NCI-H446 treated with DMSO at 0.1 percent for 48 hours (cell line): ENCODE results near the gene RGS14.
"Not testable (repeated sequence)": the region's sequence is repeated elsewhere in the genome, so short reads cannot be mapped to it uniquely, and the experiment has no call there.

Source experiments
- DNase-seq: peaks from one replicate; lab custom pipeline; 2025; lab: John Stamatoyannopoulos, UW

Gene RGS14

DNA sequence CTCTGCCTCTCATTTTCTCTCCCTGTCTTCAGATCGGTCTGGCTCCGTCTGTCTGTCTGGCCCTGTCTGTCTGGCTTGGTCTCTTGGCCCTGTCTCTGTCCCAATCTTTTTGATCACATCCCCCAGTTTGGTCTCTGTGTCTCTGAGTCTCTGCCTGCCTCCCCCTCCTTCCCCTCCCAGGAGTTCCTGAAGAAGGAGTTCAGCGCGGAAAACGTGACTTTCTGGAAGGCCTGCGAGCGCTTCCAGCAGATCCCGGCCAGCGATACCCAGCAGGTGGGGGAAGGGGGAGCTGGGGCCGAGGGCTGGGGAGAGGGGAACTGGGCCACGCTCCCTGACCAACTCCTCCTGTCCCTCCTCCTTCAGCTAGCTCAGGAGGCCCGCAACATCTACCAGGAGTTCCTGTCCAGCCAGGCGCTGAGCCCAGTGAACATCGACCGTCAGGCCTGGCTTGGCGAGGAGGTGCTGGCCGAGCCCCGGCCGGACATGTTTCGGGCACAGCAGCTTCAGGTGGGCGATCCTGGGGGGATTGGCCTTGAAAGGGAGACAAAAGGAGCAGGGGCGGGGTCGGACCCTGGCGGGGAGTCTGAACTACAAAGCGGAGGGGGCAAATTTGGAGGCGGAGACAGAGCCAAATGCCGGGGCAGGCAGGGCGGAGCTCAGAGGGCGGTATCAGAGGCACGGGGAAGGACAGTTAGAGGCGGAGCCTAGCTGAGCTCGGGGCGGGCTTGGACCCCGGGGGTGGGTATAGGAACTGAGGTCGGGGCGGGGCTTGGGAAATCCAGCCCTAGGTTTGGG lies 9.0 kb downstream of the RGS14 start:
- DNase-seq: no peak

DNA sequence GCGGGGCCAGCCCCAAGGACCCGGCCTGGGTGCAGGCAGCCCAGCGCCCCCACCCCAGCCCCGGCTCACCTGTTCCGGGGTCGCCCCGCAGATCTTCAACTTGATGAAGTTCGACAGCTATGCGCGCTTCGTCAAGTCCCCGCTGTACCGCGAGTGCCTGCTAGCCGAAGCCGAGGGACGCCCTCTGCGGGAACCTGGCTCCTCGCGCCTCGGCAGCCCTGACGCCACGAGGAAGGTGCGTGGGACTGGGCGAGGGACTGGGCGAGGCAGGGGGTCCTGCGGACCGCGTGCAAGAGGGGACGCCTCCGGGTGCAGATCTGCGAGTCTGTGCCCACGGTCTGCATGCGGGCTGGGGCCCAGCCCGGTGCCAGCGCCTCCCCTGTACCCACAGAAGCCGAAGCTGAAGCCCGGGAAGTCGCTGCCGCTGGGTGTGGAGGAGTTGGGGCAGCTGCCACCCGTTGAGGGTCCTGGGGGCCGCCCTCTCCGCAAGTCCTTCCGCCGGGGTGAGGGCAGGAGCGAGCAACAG lies 9.7 kb downstream of the RGS14 start:
- DNase-seq: no peak

DNA sequence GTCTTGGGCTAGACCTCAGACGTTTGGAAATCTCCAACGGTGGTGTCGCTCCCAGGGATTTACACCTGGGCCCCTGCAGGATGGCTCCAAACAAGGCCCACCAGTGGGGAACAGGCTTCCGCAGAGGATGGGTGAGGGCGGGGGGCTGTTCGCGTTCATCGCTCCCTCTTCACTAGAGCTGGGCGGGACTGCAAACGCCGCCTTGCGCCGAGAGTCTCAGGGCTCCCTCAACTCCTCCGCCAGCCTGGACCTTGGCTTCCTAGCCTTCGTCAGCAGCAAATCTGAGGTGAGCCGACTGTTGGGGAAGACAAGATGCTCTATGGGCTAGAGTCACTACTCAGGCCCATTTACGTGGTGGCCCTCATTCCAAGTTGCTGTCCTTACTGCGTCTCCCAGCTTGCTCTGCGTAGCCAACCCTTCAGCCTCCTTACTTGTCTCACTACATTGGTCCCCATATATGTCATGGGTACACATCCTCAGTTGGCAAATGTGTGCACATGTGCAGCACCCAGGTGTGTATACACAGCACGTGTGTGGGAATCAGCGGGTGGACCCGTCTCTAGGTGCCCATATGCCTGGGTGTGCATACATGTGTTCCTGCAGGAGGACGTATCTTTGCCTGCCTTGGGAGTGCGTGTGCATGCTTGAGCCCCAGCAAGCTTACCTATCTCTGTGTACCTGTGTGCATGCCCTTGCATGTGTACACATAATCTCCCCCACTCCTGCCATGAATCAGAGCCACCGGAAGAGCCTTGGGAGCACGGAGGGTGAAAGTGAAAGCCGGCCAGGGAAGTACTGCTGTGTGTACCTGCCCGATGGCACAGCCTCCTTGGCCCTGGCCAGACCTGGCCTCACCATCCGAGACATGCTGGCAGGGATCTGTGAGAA lies 10.5 kb downstream of the RGS14 start:
- no peak for DNase-seq

DNA sequence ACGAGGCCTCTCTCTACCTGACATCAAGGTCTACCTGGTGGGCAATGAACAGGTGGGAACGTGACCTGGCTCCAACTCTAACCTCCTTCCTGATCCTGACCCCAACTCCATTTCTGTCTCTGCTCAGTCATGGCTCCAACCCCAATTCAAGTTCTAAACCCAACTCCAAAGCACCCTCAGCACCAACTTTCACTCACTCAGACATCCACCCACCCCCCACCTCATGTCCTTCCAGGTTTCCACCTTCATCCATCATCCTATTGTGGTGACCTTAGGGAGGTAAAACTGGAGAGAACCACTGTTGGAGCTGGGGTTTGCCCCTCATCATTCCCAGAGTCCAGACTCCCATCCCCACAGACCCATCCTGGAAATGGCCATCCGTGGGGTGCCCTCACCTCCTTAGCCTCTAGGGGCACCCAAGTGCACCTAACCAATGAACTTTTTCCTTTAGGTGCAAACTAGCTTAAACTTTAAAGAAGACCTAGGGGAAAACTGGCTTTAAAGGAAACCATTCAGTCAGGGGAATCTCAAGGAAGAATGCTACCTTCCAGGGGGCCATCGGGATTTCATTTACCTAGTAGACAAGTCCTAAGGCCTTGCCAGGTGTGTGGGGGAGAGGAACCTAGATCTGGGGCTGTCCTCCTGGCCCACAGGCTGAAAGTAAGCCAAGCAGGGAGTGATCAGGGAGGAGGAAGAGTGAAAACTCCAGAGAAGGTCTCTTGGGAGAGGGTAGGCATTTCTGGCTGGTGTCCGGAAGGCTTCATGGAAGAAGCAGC lies 11.3 kb downstream of the RGS14 start:
- DNase-seq: no peak

DNA sequence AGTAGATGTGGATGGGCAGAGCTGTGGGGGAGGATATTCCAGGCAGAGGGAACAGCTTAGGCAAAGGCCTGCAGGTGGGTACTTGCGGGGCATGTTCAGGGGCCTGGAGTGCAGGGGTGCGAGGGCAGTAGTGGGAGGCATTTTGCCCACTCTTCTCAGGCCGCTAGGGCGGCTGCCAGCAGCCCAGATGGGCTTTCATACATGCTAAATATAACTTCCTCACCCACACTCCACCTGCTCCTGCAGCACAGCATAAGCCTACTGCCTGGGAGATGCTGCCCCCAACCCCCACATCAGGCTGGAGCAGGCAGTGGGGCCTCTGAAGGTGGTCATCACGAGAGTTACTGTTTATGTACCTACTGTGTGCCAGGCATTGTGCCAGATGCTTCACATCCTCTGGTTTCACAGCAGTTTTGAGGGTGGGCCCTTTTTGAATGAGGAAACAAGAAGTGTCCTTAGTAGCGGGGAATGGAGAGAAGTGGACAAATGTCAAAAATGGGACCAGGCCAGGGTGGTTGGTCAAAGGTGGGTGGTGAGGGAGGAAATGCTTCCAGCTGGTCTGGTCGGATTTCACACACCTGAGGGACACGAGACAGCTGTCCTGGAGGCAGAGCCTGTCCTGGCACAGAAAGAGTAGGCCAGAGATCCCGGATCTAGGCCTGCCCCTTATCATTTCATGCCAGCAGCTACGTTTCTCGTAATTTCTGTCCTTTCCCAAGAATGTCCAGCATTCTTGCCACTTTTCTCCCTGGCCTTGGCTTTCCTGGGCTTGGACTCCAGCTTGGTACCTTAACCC lies 12.1 kb downstream of the RGS14 start:
- DNase-seq: no peak

DNA sequence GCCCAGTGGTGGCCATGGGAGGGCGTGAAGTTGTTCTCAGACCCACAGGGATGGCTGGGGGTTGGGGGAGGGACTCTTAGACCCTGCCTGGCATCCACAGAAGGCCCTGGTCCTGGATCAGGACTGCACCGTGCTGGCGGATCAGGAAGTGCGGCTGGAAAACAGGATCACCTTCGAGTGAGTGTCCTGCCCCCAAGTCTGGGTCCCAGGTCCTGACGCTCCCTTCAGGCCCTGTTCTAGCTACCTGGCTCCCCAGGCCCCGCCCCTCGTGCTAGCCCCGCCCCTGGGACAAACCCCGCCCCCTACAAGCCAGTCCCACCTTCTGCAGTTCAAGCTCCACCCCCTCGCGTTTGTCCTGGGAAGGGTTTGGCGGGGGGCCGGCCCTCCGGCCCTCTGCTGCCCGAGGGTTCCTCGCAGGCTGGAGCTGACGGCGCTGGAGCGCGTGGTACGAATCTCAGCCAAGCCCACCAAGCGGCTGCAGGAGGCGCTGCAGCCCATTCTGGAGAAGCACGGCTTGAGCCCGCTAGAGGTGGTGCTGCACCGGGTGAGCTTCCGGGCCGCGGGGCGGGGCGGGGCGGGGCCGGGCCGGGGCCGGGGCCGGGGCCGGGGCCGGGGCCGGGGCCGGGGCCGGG lies 12.9 kb downstream of the RGS14 start:
- DNase-seq: peak; percentile 63

DNA sequence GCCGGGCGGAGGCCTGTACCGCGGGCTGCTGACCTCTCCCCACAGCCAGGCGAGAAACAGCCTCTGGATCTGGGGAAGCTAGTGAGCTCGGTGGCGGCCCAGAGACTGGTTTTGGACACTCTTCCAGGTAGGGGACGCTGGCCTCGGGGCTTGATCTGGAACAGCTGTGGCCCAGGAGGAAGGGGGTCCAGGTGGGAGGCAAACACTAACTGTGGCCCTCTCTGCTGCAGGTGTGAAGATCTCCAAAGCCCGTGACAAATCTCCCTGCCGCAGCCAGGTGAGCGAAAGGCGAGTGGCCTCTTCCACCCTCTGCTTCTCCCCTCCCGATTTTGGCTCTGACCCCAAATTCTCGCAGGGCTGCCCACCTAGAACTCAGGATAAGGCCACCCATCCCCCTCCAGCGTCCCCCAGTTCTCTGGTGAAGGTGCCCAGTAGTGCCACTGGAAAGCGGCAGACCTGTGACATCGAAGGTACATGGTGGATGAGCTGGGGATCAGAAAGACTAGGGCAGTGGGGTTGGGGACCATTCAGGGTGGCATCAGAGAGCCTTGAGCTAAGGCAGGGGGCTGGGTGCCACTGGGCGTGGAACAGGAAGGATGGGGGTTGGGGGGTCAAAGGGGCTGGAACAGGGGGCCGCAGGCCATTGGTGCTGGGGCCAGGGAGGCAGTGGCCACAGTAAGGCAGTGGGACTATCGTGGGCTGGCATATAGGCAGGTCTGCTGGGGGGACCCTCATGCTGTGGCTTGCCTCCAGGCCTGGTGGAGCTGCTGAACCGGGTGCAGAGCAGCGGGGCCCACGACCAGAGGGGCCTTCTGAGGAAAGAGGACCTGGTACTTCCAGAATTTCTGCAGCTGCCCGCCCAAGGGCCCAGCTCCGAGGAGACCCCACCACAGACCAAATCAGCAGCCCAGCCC lies 13.7 kb downstream of the RGS14 start:
- DNase-seq: no peak

DNA sequence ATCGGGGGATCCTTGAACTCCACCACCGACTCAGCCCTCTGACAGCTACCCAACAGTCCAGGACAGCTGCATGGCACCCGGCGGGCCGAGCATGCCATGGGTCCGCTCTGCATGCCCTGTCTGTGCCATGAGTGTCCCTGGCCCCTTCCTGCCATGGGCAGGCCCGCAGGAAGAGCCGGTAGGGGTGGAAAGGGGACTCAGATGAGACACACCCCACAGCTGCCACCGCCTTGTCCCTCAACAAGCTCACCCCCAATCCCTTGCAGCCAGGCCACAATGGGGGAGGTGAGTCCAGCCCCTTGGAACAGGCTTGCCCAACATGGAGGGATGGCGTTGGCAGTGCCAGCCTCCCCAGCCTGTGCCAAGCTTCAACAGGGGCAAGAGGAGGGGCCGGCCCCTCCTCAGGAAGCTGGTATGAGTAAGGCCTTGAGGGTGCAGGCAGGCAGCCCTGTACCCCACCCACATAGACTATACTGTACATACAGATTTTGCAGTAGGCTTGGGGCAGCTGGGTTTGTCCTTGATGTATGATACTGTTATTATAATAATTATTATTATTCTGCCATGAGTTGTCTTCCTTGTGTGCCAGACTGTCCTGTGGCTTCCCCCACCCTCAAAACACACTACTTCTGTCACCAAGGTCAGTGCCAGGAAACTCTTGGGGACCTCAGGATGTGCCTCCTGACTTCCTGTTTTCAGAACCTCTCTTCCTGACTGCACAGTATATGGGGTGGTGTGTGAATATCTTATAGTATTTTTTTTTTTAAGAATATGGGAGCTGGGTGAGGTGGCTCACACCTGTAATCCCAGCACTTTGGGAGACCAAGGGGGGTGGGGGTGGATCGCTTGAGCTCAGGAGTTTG lies 14.5 kb downstream of the RGS14 start:
- no peak for DNase-seq

DNA sequence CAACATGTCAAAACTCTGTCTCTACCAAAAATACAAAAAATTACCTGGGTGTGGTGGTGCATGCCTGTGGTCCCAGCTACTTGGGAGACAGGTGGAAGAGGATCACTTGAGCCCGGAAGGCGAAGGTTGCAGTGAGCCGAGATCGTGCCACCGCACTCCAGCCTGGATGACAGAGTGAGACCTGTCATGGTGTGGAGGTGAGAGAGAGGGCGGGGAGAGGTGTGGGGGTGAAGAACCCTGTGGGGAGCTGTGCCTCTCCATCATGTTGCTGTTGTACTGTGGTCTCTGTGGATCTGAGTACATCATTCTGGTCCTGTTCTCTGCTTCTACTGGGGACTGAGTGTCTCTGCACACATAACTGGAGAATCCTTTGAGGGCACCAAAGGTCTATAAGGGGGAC lies 15.2 kb downstream of the RGS14 start:
- no peak for DNase-seq

DNA sequence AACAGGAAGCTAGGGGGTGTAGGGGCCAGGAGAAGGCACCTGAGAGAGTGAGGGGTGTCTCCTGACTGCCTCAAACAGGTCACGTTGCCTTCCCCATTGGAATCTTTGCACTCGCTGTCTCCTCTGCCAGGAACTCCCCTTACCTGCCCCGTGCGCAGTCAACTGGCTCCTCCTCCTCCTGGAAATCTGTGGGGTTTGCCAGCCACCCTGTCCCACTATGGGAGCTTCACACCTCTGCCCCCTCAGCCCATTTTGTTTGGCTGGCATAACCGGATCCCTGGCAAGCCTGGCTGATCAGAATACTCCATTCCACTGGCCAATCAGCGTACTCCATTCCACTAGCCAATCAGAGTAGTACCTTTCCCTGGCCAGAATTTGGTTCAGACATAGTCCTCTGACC lies 16.1 kb downstream of the RGS14 start:
- DNase-seq: no peak

DNA sequence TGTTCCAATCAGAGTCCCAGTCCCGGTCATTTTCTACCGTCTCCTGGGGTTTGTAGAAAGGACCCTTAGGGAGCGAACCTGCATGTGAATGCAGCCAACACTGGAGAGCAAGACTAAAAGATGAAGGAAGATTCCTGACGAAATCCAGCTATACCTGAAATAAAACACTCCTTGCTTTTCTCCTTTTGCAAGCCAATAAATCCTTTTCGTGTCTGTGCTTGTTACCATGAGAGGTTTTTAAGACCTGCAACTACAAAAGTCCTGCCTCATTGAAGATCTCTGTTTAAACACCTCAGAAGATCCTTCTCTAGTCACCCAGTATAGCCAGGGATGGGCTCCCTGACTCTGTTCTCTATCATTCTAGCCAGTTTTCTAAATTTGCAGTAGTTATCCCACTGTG lies 16.5 kb downstream of the RGS14 start:
- no peak for DNase-seq

DNA sequence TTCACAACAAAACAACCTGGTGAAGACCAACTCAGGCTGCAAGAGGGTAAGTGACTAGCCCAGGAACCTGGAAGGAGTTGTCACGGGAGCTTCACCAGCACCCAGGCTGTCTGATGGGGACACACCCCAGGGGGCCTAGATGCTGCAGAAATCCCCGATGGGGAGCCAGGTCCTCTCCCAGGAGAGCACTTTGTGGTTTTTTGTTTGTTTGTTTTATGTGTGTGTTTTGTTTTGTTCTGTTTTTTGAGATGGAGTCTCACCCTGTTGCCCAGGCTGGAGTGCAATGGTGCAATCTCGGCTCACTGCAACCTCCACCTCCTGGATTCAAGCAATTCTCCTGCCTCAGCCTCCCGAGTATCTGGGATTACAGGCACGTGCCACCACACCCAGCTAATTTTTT lies 17.8 kb downstream of the RGS14 start:
- DNase-seq: not testable (repeated sequence)

DNA sequence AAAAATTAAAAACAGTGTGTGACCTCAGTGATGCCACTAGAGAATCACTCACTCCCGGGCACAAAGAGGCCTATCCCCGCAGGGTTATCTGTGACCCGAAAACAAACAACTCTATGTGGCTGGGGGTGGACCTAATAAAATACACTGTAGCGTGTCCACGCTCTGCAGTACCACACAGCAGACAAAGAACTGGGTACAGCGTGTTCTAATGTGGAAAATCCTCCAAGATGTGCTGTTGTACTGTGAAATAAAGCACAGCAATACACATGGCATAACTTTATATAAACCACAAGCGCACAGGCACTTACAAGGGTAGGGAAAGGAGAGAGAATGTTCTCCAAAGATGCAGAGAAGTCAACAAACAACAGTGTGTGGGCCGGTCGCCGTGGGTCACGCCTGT lies 18.4 kb downstream of the RGS14 start:
- DNase-seq: no peak

DNA sequence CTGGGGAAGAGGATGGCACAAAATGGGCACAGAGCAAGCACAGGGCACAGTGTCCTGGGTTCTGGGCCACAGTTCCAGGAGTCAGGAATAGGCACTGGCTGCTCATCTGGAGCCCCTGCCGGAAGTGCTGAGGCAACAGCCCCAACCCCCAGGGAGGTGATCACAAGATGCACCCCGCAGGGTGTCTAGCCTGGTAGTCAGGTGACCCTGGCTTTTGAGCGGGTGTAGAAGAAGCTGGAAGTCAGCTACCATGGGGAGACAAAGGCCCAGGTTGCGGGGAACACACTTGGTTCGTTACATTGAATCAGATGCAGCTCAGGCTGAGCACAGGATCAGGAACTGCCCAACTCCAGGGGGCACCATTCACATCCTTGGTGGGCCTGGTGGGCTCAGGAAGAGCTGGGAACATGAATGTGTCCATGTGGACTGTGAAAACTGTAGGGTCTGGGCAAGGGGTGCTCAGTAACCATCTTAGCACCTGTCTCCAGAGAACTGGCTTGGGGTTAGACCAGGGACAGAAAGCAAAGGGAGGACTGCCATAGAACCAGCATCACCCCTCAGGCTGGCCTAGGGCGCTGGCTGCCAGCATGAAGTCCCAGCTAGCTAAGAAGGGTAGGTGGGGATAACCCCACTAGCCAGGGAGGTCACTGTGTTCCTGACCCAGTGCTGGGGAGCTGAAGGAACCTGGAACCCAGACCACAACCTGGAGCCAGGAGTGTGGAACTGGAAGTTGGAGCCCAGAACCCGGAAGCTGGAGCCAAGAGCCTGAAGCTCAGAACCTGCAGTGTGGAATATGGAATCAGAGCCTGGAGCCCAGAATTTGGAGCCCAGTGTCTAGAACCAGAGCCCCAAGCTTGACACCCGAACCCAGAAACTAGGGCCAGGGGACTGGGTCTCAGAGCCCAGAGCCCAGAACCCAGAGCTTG lies 20.4 kb downstream of the RGS14 start:
- DNase-seq: no peak

DNA sequence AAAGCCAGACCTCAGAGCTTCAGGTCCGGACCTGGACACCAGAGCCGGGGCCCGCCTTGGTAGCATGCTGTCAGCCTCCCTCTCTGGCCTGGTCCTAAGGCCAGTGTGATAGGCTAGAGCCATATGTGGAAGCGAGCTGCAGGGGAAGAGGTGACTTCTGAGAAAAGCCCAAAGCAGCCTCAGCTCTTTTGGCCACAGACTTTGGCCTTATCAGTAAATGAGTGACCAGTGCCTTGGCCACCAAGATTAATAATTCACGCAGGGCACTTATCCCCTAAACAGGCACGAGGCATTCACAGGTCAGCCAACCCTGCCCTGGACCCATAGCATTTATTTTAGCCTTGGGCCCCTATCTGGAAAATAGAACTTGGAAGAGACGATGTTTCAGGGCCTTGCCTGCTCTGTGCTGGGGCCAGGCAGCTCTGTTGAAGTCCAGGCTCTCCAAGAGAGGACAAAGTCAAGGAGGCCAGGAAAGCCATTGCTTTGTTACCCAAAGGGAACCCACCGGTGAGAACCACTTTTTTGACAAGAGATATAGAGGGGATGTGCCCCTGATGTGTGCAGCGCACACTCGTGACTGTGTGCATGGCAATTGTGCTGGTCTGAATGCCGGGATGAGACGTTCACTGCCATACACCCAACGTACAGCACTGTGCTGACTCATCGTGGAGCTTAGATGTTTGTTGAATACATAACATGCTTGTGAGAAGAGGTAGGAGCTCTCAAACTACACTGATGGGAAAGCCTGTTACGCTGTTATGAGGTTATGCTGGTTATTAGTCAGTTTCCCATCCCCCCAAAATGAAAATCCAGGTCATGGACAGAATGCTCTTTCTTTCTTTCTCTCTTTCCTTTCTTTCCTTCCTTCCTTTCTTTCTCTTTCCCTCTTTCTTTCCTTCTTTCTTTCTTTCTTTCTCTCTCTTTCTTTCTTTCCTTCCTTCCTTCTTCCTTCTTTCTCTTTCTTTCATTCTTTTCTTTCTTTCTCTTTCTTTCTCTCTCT lies 21.5 kb downstream of the RGS14 start:
- DNase-seq: no peak

DNA sequence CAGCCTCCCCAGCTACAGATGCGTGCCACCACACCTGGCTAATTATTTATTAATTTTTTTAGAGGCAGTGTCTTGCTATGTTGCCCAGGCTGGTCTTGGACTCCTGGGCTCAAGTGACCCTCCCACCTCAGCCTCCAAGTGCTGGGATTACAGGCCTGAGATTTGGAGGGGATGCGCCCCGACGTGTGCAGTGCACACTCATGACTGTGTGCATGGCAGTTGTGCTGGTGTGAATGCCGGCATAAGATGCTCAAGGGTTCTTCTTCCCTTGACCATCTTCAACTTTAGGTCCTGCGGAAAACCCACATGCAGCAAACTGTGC lies 23.0 kb downstream of the RGS14 start:
- no peak for DNase-seq
